KBM-7 (cell line): Measurements from ENCODE around the gene LARP4B.
A peak's percentile ranks its signal among the peaks of the same experiment; 100 is the strongest.
"Not testable (repeated sequence)": the region's sequence is repeated elsewhere in the genome, so short reads cannot be mapped to it uniquely, and the experiment has no call there.

Experiments used
- DNase-seq: peaks from one replicate; pipeline ENCODE4 v3.0.0-alpha.2; 2015
- in situ Hi-C: fragments of 300-500 bp; cut with MboI; formaldehyde crosslinking; loops from 2 replicates; pipeline ENCODE4 v1.14.3; 2020; ENCODE audit warnings: low sequenced_read_pairs, low pct_unique_long_range_greater_than_20kb, mixed read lengths

The LARP4B gene

DNA sequence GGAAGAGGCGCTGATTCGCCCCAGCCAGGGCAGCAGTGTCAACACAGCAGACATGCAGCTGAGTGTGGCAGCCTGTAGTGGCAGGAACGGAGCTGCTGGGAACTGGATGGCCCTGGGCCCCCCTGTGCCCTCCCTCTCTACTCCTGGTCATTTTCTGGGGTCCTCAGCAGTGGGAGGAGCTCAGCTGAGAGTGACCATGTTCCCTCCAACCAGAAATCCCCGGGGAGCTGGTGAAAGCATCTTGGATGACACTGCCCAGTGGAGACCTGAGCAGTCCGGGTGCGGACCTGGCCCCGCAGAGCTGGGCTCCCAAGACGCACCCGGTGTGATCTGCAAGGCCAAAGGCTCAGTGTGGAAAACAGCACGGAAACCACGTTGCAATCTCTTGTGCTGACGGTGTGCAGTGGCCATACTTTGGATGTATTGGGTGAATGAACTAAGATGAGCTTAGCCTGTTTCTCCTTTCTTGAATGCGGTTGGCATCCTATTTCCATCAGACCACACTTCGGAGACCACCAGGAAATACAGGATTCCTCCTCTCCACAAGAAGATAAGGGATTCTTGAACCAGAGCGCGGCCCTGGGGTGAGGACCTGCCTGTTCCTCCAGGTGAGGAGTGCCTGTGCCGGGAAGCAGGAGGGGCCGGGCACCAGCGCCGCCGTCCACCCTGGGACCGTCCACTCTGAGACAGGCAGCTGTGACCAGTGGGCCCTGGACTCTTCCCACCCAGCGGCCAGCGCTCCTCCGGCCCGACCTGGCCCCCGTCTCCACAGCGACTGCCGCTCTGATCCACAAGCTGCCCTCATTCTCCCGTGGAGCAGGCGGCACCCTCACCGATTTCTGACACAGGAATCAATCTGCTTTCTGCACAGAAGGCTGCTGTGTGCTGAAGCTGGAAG, 148.5 kb downstream of the LARP4B start:
- no peak for DNase-seq
- in situ Hi-C loops = no loop called here

DNA sequence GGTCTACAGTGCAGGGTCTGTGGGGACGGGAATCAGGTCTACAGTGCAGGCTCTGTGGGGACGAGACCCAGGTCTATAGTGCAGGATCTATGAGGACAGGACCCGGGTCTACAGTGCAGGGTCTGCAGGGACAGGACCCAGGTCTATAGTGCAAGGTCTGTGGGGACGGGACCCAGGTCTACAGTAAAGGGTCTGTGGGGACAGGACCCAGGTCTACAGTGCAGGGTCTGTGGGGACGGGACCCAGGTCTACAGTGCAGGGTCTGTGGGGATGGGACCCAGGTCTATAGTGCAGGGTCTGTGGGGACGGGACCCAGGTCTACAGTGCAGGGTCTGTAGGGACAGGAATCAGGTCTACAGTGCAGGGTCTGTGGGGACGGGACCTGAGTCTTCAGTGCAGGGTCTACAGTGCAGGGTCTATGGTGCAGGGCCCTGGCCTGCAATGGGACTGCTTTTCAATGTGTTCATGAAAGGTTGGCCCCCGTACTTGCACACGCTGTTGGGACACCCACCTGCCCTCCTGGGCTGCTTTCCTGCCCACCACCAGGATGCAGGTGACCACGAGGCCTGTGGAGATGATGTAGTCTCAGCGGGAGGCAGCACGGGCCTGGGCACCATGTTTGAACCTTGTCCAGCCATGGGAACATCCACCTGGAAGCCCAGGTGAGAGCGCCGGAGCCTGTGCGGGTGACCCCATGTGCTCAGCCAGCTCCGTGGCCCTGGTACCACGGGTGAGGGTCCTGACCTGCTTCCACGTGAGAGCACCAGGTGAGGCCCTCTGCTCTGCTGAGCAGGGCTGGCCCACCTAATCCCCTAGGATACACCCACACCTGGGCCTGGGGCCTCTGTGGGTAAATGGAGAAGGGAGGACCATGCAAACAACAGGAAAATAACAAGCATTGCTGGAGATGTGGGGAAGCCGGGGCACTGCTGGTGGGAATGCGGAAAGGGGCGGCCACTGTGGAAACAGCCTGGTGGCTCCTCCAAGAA, 150.7 kb downstream of the LARP4B start:
- DNase-seq = no peak
- in situ Hi-C loops = no loop called here

DNA sequence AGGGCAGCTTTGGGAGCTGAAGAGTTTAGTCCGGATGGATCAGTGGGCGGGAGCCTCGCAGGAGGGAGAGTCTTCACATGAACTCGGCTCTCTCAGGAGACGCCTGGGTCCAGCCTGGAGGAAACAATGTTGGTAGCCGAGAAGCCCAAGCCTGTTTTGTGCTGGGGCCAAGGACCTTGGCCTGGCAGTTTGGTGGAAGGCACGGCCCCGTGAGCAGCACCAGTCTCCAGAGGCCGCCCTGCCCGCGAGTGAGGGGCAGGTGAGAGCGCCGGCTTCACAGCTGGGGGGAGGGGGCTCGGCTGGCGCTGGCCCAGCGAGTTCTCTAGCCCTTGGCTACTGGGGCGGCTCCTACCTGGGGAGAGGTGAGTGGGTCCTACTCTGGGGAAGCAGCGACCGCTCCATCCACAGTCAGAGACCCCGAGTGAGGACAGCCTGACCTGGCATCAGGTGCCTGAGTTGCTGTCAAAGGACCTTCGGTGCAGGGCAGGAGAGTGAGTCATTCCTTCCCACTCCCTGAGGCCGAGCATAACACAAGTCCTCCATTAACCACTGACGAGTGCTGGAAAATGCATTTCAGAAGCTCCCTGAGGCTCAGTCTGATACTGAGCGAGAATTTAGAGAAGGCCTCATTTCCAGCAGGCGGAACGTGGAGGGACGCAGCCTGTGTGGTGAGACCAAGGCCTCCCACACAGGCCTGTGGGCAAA, 152.7 kb downstream of the LARP4B start:
- in situ Hi-C loops = no loop called here
- no peak for DNase-seq

DNA sequence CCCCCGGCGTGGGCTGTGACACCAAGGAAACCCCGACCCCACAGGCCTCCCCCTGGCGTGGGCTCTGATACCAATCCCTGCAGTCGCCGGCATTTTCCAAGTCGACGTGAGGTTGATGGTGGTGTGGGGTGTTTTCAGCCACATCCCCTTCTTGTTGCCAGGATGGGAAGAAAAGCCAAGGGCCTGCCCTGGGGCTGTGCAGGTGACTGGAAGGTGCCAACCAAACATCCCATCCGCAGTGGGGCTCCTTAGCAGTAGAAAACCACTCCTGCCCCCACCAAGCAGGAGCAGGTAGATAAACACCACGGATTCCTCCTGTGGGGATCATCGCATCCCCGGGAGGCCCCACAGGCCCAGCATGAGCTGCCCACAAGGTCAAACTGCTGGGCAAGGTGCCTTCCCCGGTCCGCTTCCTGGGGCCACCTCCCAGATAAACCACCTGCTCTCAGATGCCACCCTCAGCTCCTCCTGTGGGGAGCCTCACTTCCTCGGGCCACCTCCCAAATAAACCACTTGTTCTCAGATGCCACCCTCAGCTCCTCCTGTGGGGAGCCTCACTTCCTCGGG, 153.5 kb downstream of the LARP4B start:
- DNase-seq = no peak
- in situ Hi-C loops = no loop called here

DNA sequence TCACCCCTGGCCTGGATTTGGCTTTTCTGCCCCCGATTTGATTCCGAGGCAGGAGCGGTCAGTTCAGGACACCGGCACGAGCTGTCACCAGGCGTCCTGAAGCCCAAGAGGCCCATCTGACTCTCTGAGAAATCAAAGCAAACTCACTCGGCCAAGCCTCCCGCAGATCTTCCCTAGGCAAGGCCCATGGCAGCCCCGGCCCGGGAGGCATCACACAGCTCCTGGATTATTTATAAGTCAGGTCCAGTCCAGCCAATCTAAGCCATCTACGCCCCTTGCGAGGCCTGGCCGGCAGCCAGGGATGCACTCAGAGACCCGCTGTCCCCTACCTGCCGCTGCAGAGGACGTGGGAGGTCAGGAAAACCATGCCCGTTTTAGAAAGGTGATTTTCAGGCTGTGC, 154.7 kb downstream of the LARP4B start:
- DNase-seq = no peak
- in situ Hi-C loops = no loop called here

DNA sequence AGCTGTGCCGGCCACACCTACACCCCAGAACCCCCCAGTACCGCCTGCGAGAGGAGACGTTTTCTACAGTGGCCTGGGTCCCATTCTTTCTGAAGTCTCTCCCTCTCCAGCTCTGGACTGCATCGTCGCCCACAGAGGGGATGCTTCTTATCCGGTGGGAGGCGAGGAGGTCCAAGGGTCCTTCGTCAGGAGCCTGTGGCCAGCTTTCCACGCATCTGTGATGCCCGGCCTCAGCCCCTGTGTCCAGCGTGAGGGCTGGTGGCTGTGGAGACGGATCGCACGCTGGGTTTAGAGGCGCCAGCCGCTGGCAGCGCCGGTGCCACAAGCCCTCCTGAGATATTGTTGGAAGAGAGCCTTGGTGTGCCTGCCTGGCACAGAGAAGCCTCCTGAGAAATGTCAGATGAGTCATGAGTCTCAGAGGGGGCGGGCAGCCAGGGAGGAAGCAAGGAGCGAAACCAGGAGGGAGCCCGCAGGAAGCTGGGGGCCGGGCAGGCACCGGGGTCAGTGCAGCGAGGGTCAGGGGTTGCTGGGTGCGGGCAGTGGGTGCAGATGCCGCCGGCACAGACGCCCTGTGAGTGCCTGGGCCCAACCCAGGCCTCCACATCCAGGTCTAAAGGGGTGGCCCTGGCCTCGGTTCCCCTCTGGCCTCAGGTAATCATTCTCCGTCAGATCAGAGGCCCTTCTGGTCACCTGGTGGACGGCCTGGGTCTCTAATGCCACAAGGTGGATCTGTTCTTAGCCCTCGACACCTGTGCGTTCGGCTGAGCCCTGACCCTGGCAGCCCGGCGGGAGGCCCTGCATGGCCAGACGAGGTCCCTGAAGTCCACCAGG, 156.0 kb downstream of the LARP4B start:
- DNase-seq = no peak
- in situ Hi-C loops = no loop called here

DNA sequence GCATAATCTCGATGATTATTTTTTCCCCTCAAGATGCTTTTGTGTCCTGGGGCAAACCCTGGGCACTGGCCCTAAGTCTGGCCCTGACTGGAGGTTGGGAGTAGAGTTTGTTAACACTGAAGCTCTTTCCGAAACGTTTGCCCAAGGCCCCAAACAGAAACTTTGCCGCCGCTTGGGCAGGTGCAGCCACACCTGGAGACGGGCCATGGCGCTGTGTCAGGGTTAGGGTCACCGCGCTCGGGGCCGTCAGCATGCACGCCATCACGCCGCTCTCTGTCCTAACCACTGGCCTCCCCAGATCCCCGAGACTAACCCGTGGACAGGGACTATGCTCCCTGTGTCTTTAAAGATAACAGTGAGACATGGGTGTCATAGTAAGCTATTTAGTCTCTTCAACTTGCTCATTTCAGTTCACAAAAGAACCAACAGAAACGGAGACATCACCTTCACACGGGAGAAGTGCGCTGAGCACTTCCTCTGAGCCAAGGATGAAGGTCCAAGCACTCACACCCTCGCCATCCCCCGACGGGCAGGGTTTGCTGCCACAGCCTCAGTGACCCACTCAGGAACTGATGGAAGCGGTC, 156.8 kb downstream of the LARP4B start:
- no peak for DNase-seq
- in situ Hi-C loops = no loop called here

DNA sequence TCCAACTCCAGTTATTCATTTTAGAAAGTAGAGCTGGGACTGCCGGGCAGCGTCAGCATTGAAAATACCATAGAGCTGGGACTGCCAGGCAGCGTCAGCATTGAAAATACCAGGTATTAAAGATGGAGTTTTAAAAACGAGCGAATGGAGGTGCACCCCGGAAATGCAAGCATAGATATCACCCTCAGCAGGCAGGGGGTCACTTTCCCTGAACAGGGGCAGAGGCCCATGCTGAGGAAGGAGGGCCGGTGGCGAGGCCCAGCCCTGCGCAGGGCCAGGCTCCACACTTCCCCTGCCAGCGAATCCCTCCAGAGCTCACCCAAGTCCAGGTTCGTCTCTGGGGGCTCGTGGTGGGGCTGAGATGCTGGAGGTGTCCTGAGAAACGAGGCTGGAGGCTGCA, 157.3 kb downstream of the LARP4B start:
- DNase-seq = no peak
- in situ Hi-C loops = no loop called here

DNA sequence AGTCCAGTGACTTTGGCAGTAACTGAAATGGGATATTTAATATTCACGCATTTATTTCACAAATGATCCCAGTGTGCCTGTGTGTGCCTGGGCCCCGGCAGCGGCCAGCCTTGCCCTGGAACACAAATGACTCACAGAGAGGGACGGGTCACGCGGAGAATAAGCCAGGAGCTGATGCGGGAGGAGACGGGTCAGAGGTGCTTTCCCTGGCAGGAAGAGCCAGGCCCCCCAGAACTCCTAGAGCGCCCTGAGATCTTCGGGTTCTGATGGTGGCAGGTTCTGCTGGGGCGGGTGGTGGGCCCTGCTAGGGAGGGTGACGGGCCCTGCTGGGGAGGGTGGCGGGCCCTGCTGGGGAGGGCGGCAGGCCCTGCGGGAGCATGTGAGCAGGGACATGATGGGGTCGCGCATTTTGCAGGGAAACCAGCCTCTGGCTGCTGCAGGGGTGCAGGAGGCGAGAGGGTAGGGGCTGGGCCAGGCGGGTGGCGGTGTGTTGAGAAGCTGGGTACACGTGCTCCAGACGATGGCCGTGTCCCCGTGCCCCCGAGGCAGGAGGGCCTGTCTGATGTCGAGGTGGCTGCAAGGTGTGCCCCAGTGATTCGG, 157.8 kb downstream of the LARP4B start:
- in situ Hi-C loops = no loop called here

DNA sequence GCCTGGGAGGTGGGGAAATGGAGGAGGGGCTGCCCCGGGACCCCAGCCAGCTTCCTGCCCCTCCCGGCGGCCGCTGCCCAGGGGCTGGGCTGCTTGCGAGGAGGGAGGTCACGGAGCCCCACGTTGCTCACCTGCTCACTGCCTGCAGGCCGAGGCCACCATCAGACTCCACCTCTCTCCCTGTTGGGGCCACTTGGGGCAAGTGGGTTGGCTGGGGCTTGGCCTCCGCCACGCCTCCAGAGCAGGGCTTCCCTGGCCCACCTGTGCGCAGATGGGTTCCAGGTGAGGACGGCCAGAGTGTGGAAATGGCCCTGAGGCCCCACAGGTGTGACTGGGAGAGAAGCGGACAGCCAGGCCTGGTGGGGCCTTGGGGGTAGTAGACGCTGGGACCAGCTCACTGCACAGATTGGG, 159.3 kb downstream of the LARP4B start:
- no peak for DNase-seq
- in situ Hi-C loops = no loop called here

More for the DNA sequence above, 157.8 kb downstream of the LARP4B start:
- DNase-seq = no peak

DNA sequence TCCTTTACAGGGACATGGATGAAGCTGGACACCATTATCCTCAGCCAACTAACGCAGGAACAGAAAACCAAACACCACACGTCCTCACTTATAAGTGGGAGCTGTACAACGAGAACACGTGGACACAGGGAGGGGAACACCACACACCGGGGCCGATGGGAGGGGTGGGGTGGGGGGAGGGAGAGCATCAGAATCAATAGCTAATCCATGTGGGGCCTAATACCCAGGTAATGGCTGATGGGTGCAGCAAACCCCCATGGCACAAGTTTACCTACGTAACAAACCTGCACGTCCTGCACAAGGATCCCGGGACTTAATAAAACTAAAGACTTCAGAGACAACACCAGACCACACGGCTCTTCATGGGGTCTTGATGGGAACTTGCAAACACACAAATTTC, 159.9 kb downstream of the LARP4B start:
- in situ Hi-C loops = no loop called here
- DNase-seq = no peak

DNA sequence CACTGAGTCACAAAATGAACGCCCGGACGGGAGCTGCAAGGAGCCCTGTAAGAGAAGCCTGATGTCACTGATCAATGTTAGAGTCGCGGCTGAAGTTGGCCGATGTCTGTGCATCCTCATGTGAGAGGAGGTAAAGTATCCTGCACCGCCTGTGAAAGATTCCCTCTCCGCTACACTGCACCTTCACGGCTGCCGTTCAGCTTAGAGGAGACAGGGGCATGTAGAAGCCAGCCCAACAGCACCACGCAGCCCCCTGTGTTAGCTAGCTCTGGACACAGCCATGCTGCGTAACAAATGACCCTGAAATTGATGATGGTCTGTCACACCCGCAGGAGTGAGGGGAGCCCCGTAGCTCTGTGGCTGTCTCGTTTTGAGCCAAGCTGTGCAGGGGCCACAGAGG, 160.5 kb downstream of the LARP4B start:
- DNase-seq = no peak
- in situ Hi-C loops = no loop called here

DNA sequence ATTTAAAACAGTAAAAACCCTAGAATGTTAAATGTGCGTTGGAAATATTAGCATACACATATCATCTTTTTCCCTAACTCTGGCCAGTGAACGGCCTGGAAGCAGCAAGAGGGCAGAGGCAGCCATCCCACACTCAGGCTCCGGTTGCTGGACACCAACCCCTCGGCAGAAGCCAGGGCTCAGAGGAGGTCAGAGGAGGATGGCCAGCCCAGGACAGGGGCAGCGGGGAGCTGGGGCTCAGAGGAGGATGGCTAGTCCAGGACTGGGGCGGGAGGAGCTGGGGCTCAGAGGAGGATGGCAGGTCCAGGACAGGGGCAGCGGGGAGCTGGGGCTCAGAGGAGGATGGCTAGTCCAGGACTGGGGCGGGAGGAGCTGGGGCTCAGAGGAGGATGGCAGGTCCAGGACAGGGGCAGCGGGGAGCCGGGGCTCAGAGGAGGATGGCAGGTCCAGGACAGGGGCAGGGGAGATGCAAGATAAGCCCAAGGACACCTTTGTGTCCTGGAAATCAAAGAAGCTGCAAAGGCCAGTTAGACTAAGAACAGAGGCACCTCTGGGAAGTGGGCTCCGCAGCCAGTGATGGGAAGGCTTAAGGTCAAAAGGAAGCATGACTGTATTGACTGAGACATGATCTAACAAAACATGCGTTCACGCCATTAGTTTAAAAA, 161.3 kb downstream of the LARP4B start:
- in situ Hi-C loops, DNase-seq: not testable (repeated sequence)

DNA sequence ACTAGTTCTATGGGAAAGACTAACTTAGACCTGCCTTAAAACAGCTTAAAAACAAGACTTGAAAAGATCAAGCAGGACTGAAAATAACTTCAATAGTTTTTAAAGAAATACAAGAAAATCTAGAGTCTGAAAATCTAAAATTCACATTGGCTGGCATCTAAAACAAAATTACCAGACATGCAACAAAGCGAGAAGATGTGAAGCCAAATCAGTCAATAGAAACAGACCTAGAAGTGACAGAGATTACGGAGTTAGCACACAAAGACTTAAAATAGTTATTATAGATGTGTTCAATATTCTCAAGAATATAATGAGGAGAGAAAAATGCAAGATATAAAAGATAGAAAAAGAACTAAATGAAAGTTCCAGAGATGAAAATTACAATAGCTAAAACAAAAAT, 163.7 kb downstream of the LARP4B start:
- in situ Hi-C loops = no loop called here
- no peak for DNase-seq

DNA sequence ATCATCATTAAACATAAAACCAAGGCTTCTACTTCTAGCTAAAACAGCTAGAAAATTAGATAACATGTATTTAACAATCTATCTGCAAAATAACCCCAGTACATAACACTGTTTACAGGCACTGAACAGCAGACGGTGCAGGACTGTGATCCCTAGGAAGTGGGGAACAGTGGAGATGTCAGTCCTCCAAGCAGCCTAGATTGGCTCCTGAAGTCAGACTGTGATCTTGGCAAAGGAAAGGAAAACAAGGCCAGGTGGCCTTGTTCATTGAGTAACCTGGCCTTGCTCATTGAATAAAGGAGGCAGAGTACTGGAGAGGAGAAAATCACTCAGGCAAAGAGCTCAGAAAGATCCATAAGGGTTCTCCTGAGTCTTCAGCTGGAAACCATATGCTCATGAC, 164.3 kb downstream of the LARP4B start:
- DNase-seq = no peak

DNA sequence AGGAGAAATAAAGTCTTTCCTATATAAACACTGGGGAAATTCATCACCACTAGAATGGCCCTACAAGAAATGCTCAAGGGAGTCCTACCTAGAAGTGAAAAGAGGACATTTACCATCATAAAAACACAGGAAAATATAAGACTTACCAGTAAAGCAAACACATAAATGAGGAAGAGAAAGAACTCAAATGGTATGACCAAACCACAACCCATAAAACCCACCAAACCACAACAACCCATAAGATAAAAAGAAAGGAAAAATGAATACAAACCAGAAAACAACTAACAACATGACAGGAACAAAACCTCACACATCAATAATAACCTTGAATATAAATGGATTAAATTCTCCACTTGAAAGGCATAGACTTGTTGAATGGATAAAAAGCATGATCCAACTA, 170.1 kb downstream of the LARP4B start:
- peak; percentile 71 for DNase-seq
- in situ Hi-C loops = no loop called here

More for the DNA sequence above, 164.3 kb downstream of the LARP4B start:
- in situ Hi-C loops = no loop called here

DNA sequence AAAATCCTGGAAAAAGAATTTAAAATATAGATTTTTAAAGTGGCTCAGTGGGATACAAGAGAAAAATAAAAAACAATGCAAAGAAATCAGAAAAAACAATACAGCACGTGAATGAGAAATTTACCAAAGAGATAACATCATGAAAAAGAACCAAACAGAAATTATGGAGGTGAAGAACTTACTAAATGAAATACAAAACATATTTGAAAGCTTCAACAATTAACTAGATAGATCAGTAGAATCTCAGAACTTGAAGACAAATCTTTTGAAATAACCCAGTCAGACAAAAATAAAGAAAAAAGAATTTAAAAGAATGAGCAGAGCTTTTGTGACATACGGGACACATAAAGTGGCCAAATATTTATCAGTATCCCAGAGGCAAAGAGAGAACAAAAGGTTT, 170.9 kb downstream of the LARP4B start:
- no peak for DNase-seq
- in situ Hi-C loops = no loop called here
